GM21723 (cell line): ENCODE data around the gene MAPKAPK2.
A peak's percentile ranks its signal among the peaks of the same experiment; 100 is the strongest.
"Not testable (repeated sequence)": the region's sequence is repeated elsewhere in the genome, so short reads cannot be mapped to it uniquely, and the experiment has no call there.

Experiments used
- ATAC-seq: cut with Tn5 transposase; IDR thresholded peaks from one replicate; pipeline ENCODE4 v1.9.1; 2021; ENCODE audit warnings: mild to moderate bottlenecking, moderate library complexity; ENCODE audit not compliant: unreplicated experiment

MAPKAPK2 gene

GRCh38 chr1:206738370-206739366 lies 54.0 kb downstream of the MAPKAPK2 start:
- peak; percentile 1 for ATAC-seq

GRCh38 chr1:206739411-206740076 lies 54.8 kb downstream of the MAPKAPK2 start:
- peak; percentile 85 for ATAC-seq

GRCh38 chr1:206741142-206741701 lies 56.5 kb downstream of the MAPKAPK2 start:
- ATAC-seq = no peak

- ATAC-seq = peak; percentile 24
These were observed 58.1 kb downstream of the MAPKAPK2 start for GRCh38 chr1:206742719-206743383.

- no peak for ATAC-seq
These were observed 60.0 kb downstream of the MAPKAPK2 start for GRCh38 chr1:206744683-206745082.

GRCh38 chr1:206745301-206745700 lies 60.6 kb downstream of the MAPKAPK2 start:
- no peak for ATAC-seq

- no peak for ATAC-seq
These were observed 63.8 kb downstream of the MAPKAPK2 start for GRCh38 chr1:206748348-206749030.

GRCh38 chr1:206751891-206752290 lies 67.2 kb downstream of the MAPKAPK2 start:
- no peak for ATAC-seq

GRCh38 chr1:206752481-206752880 lies 67.8 kb downstream of the MAPKAPK2 start:
- no peak for ATAC-seq

GRCh38 chr1:206753141-206753540 lies 68.4 kb downstream of the MAPKAPK2 start:
- no peak for ATAC-seq

- ATAC-seq = no peak
These were observed 69.3 kb downstream of the MAPKAPK2 start for GRCh38 chr1:206754011-206754410.

GRCh38 chr1:206757524-206758266 lies 73.0 kb downstream of the MAPKAPK2 start:
- no peak for ATAC-seq

- ATAC-seq = no peak
These were observed 75.9 kb downstream of the MAPKAPK2 start for GRCh38 chr1:206760590-206760989.

GRCh38 chr1:206761159-206761768 lies 76.6 kb downstream of the MAPKAPK2 start:
- no peak for ATAC-seq

GRCh38 chr1:206762741-206763364 lies 78.1 kb downstream of the MAPKAPK2 start:
- not testable (repeated sequence) for ATAC-seq

GRCh38 chr1:206765771-206766170 lies 81.1 kb downstream of the MAPKAPK2 start:
- not testable (repeated sequence) for ATAC-seq

GRCh38 chr1:206766251-206766856 lies 81.6 kb downstream of the MAPKAPK2 start:
- ATAC-seq = peak; percentile 56
